SK-N-SH (cell line): Measurements from ENCODE around the gene JMJD6.

Source experiments
- CHD2 ChIP-seq: fragments of 150-350 bp; IDR thresholded peaks from 2 replicates; pipeline ENCODE4 v1.6.1; 2018; ENCODE audit warnings: low read length; ENCODE audit not compliant: partially characterized antibody
- CTCF ChIP-seq: fragments of 200-600 bp; sonication (generic); IDR thresholded peaks from 2 replicates; pipeline ENCODE4 v1.6.1; 2017; ENCODE audit warnings: antibody characterized with exemption, mild to moderate bottlenecking, moderate library complexity
- GABPA ChIP-seq: IDR thresholded peaks from 2 replicates; pipeline ENCODE4 v1.4.0; 2012; ENCODE audit warnings: low read depth, mild to moderate bottlenecking
- POLR2AphosphoS5 ChIP-seq: IDR thresholded peaks from 2 replicates; pipeline ENCODE4 v1.6.1; 2012; ENCODE audit warnings: low read depth, low read length
- RAD21 ChIP-seq: IDR thresholded peaks from 2 replicates; pipeline ENCODE4 v1.6.1; 2012; ENCODE audit warnings: mild to moderate bottlenecking, low read length
- REST ChIP-seq: IDR thresholded peaks from 2 replicates; pipeline ENCODE4 v1.6.1; 2012; ENCODE audit warnings: mild to moderate bottlenecking, low read depth, low read length, moderate library complexity
- RFX5 ChIP-seq: IDR thresholded peaks from 2 replicates; pipeline ENCODE4 v1.6.1; 2012; ENCODE audit warnings: mild to moderate bottlenecking, improper control_type of control experiment, low read length
- TAF1 ChIP-seq: IDR thresholded peaks from 2 replicates; pipeline ENCODE4 v1.6.1; 2012; ENCODE audit warnings: low read depth, mild to moderate bottlenecking, low read length, moderate library complexity, borderline replicate concordance
- TEAD4 ChIP-seq: IDR thresholded peaks from 2 replicates; pipeline ENCODE4 v1.4.0; 2012; ENCODE audit warnings: mild to moderate bottlenecking, borderline replicate concordance; ENCODE audit not compliant: insufficient read depth

GRCh38 chr17:76707985-76708807, 18.2 kb downstream of the JMJD6 start:
- TF ChIP-seq GABPA: no peak
- TF ChIP-seq TAF1: no peak
- no peak for TF ChIP-seq RFX5
- no peak for TF ChIP-seq CTCF
- TF ChIP-seq REST: no peak
- no peak for TF ChIP-seq TEAD4
- TF ChIP-seq CHD2: no peak
- TF ChIP-seq RAD21: no peak
- no peak for TF ChIP-seq POLR2AphosphoS5
